ENCODE data around the gene EYA2.

EYA2 gene

GRCh38 chr20:47206962-47207641 is 312.5 kb downstream of the EYA2 start:
- Histone ChIP-seq H3K4me1 (ENCODE audit: insufficient read depth, low read length, poor library complexity, severe bottlenecking) (no peaks in the 10 kb centered on the region), H2AFZ (ENCODE audit: low read length) (no peak overlapping the region), H3K4me2 (ENCODE audit: low read depth, low read length, poor library complexity, severe bottlenecking) (no peak overlapping the region), H3K4me3 (ENCODE audit: low read length, poor library complexity, severe bottlenecking) (no peak overlapping the region), H3K36me3 (ENCODE audit: insufficient read depth, low read length) (peaks cover 45% of the 10 kb centered on the region; the same call in 1 of the 2 replicates), H3F3A (ENCODE audit: low read depth) (no peaks in the 10 kb centered on the region), H3K9me2 (replicated peaks; ENCODE audit: low read depth, low read length) (no peaks in the 10 kb centered on the region), H3K9me3 (ENCODE audit: insufficient read depth, low read depth, low read length) (no peaks in the 10 kb centered on the region), H3K9ac (ENCODE audit: low read depth, low read length, poor library complexity, severe bottlenecking) (no peak overlapping the region), H3K79me2 (ENCODE audit: insufficient read depth, low read length) (no peaks in the 10 kb centered on the region), H3K27me3 (ENCODE audit: insufficient read depth, low read length, poor library complexity, severe bottlenecking) (no peaks in the 10 kb centered on the region), H4K20me1 (ENCODE audit: insufficient read depth, low read length, poor library complexity, severe bottlenecking) (no peaks in the 10 kb centered on the region)
- TF ChIP-seq CTCF (conservative IDR thresholded peaks at IDR 0.05; ENCODE audit: low read length) (no peak), EZH2phosphoT487 (IDR thresholded peaks at IDR 0.05; ENCODE audit: borderline replicate concordance) (no peak)

- H3K9me3 ChIP-seq (ENCODE audit: insufficient read depth, low read depth, low read length) = no peaks in the 10 kb centered on the region
- peaks cover 61% of the 10 kb centered on the region; the same call in 1 of the 2 replicates for H3K36me3 ChIP-seq (ENCODE audit: insufficient read depth, low read length)
Measured at GRCh38 chr20:47208534-47209174, 314.0 kb downstream of the EYA2 start.

GRCh38 chr20:47209982-47210381 is 315.3 kb downstream of the EYA2 start:
- H3F3A ChIP-seq (ENCODE audit: low read depth) = no peaks in the 10 kb centered on the region
- H3K9ac ChIP-seq (ENCODE audit: low read depth, low read length, poor library complexity, severe bottlenecking) = no peak overlapping the region
- no peaks in the 10 kb centered on the region for H4K20me1 ChIP-seq (ENCODE audit: insufficient read depth, low read length, poor library complexity, severe bottlenecking)
- peaks cover 10% of the 10 kb centered on the region; the same call in 1 of the 2 replicates for H3K79me2 ChIP-seq (ENCODE audit: insufficient read depth, low read length)
- no peak overlapping the region for H3K4me2 ChIP-seq (ENCODE audit: low read depth, low read length, poor library complexity, severe bottlenecking)
- H3K4me3 ChIP-seq (ENCODE audit: low read length, poor library complexity, severe bottlenecking) = no peak overlapping the region
- H3K9me2 ChIP-seq (replicated peaks; ENCODE audit: low read depth, low read length) = no peaks in the 10 kb centered on the region
- H3K4me1 ChIP-seq (ENCODE audit: insufficient read depth, low read length, poor library complexity, severe bottlenecking) = no peaks in the 10 kb centered on the region
- no peak for TF ChIP-seq EZH2phosphoT487 (IDR thresholded peaks at IDR 0.05; ENCODE audit: borderline replicate concordance)
- TF ChIP-seq CTCF (conservative IDR thresholded peaks at IDR 0.05; ENCODE audit: low read length) = no peak
- H3K9me3 ChIP-seq (ENCODE audit: insufficient read depth, low read depth, low read length) = no peaks in the 10 kb centered on the region
- no peak overlapping the region for H2AFZ ChIP-seq (ENCODE audit: low read length)
- no peaks in the 10 kb centered on the region for H3K27me3 ChIP-seq (ENCODE audit: insufficient read depth, low read length, poor library complexity, severe bottlenecking)
- H3K36me3 ChIP-seq (ENCODE audit: insufficient read depth, low read length) = peaks cover 74% of the 10 kb centered on the region; the same call in 1 of the 2 replicates

More at GRCh38 chr20:47208534-47209174, 314.0 kb downstream of the EYA2 start:
- H3K27me3 ChIP-seq (ENCODE audit: insufficient read depth, low read length, poor library complexity, severe bottlenecking) = no peaks in the 10 kb centered on the region
- H3K9me2 ChIP-seq (replicated peaks; ENCODE audit: low read depth, low read length) = no peaks in the 10 kb centered on the region
- H3F3A ChIP-seq (ENCODE audit: low read depth) = no peaks in the 10 kb centered on the region
- H3K4me3 ChIP-seq (ENCODE audit: low read length, poor library complexity, severe bottlenecking) = no peak overlapping the region
- no peak overlapping the region for H3K4me2 ChIP-seq (ENCODE audit: low read depth, low read length, poor library complexity, severe bottlenecking)
- no peak overlapping the region for H3K9ac ChIP-seq (ENCODE audit: low read depth, low read length, poor library complexity, severe bottlenecking)
- no peaks in the 10 kb centered on the region for H4K20me1 ChIP-seq (ENCODE audit: insufficient read depth, low read length, poor library complexity, severe bottlenecking)
- H2AFZ ChIP-seq (ENCODE audit: low read length) = no peak overlapping the region
- no peak for TF ChIP-seq EZH2phosphoT487 (IDR thresholded peaks at IDR 0.05; ENCODE audit: borderline replicate concordance)
- no peak for TF ChIP-seq CTCF (conservative IDR thresholded peaks at IDR 0.05; ENCODE audit: low read length)
- H3K79me2 ChIP-seq (ENCODE audit: insufficient read depth, low read length) = no peaks in the 10 kb centered on the region
- no peaks in the 10 kb centered on the region for H3K4me1 ChIP-seq (ENCODE audit: insufficient read depth, low read length, poor library complexity, severe bottlenecking)

All from Loucy (cell line).